ENCODE results near the gene SLC27A4. TPM values are rescaled to one million over a fixed set of nuclear protein-coding genes. Genes with fewer than 3 reads are reported as not detected.

SLC27A4 gene
- total and polyA plus RNA-seq, 2 donors (not counting 1 experiment from before 2014, with no cell fraction given), result 10.0 to 12.9 TPM

GRCh38 chr9:128392302-128393144 is 52.2 kb downstream of the SLC27A4 start:
- TF ChIP-seq CTCF (IDR thresholded peaks at IDR 0.05) (no peak), EZH2 (IDR thresholded peaks at IDR 0.05; ENCODE audit: borderline replicate concordance, insufficient read depth, low read depth, low read length, poor library complexity, severe bottlenecking) (no peak)
- ATAC-seq (ENCODE audit: low read depth), result no peak
- DNase-seq, result no peak
- no peak overlapping the region for H3K27ac ChIP-seq (ENCODE audit: low read length in 2 of 2)
- Mint-ChIP-seq H3K27me3 (no peaks in the 10 kb centered on the region), H3K9me3 (ENCODE audit: insufficient read depth) (no peaks in the 10 kb centered on the region), H3K27ac (no peak overlapping the region), H3K4me1 (peaks cover 3% of the 10 kb centered on the region), H3K4me3 (no peak overlapping the region)
- no peaks in the 10 kb centered on the region for H3K79me2 ChIP-seq (ENCODE audit: control insufficient read depth, insufficient read depth, low read length)
- H3K36me3 ChIP-seq (replicated peaks in 1 of 2; ENCODE audit: control extremely low read depth in 1 of 2, control insufficient read depth in 1 of 2, extremely low read depth in 1 of 2, insufficient read depth in 2 of 2, low read length in 1 of 2), result peaks cover 0 to 43% of the 10 kb centered on the region in 2 experiments
- CTCF ChIA-PET, result no interaction called here
- no peak overlapping the region for H3K9ac ChIP-seq (ENCODE audit: low read length)
- H4K20me1 ChIP-seq (ENCODE audit: control insufficient read depth, insufficient read depth, low read length, poor library complexity, severe bottlenecking), result no peaks in the 10 kb centered on the region
- no peaks in the 10 kb centered on the region for H3K27me3 ChIP-seq (replicated peaks in 1 of 4; ENCODE audit: control extremely low read depth in 1 of 4, control insufficient read depth in 3 of 4, insufficient read depth in 4 of 4, low read length in 3 of 4)
- no peaks in the 10 kb centered on the region for H3K4me1 ChIP-seq (ENCODE audit: control insufficient read depth in 2 of 2, insufficient read depth in 2 of 2, low read length in 2 of 2)
- POLR2A ChIA-PET, result no interaction called here
- intact Hi-C loops (cut with micrococcal nuclease), result no loop called here
- H3K9me3 ChIP-seq (ENCODE audit: control extremely low read depth in 1 of 3, control insufficient read depth in 2 of 3, insufficient read depth in 1 of 3, low read length in 2 of 3), result no peaks in the 10 kb centered on the region
- 94% methylated on average over 86 of the region's 88 CpGs for WGBS (ENCODE audit: insufficient coverage)
- no peak overlapping the region for H3K4me3 ChIP-seq (ENCODE audit: control extremely low read depth in 1 of 5, extremely low read depth in 1 of 5, insufficient read depth in 1 of 5, low read depth in 2 of 5, low read length in 4 of 5)
- no peak overlapping the region for H3K4me2 ChIP-seq (replicated peaks; ENCODE audit: low read depth, low read length, poor library complexity, severe bottlenecking)
- no peak overlapping the region for H2AFZ ChIP-seq (ENCODE audit: insufficient read depth, low read depth, low read length, poor library complexity, severe bottlenecking)

GRCh38 chr9:128393145-128393775 is 52.9 kb downstream of the SLC27A4 start:
- 96% methylated on average over 54 of the region's 56 CpGs for WGBS (ENCODE audit: insufficient coverage)
- H3K27ac Mint-ChIP-seq, result no peak overlapping the region
- intact Hi-C loops (cut with micrococcal nuclease), result no loop called here
- Histone ChIP-seq H3K36me3 (replicated peaks in 1 of 2; ENCODE audit: control extremely low read depth in 1 of 2, control insufficient read depth in 1 of 2, extremely low read depth in 1 of 2, insufficient read depth in 2 of 2, low read length in 1 of 2) (peaks cover 0 to 35% of the 10 kb centered on the region in 2 experiments), H3K9me3 (ENCODE audit: control extremely low read depth in 1 of 3, control insufficient read depth in 2 of 3, insufficient read depth in 1 of 3, low read length in 2 of 3) (no peaks in the 10 kb centered on the region), H3K27ac (ENCODE audit: low read length in 2 of 2) (no peak overlapping the region), H3K79me2 (ENCODE audit: control insufficient read depth, insufficient read depth, low read length) (no peaks in the 10 kb centered on the region), H3K4me2 (replicated peaks; ENCODE audit: low read depth, low read length, poor library complexity, severe bottlenecking) (no peak overlapping the region), H3K4me3 (ENCODE audit: control extremely low read depth in 1 of 5, extremely low read depth in 1 of 5, insufficient read depth in 1 of 5, low read depth in 2 of 5, low read length in 4 of 5) (no peak overlapping the region), H3K4me1 (ENCODE audit: control insufficient read depth in 2 of 2, insufficient read depth in 2 of 2, low read length in 2 of 2) (no peaks in the 10 kb centered on the region), H3K9ac (ENCODE audit: low read length) (no peak overlapping the region), H3K27me3 (replicated peaks in 1 of 4; ENCODE audit: control extremely low read depth in 1 of 4, control insufficient read depth in 3 of 4, insufficient read depth in 4 of 4, low read length in 3 of 4) (no peaks in the 10 kb centered on the region), H4K20me1 (ENCODE audit: control insufficient read depth, insufficient read depth, low read length, poor library complexity, severe bottlenecking) (no peaks in the 10 kb centered on the region), H2AFZ (ENCODE audit: insufficient read depth, low read depth, low read length, poor library complexity, severe bottlenecking) (no peak overlapping the region)
- POLR2A ChIA-PET, result no interaction called here
- peaks cover 3% of the 10 kb centered on the region for H3K4me1 Mint-ChIP-seq
- no peak overlapping the region for H3K4me3 Mint-ChIP-seq
- H3K27me3 Mint-ChIP-seq, result no peaks in the 10 kb centered on the region
- CTCF ChIA-PET, result no interaction called here
- ATAC-seq (ENCODE audit: low read depth), result no peak
- no peak for DNase-seq
- no peak for TF ChIP-seq CTCF (IDR thresholded peaks at IDR 0.05)
- no peak for TF ChIP-seq EZH2 (IDR thresholded peaks at IDR 0.05; ENCODE audit: borderline replicate concordance, insufficient read depth, low read depth, low read length, poor library complexity, severe bottlenecking)
- no peaks in the 10 kb centered on the region for H3K9me3 Mint-ChIP-seq (ENCODE audit: insufficient read depth)
